ENCODE measurements around the gene ANAPC2.
A peak's percentile ranks its signal among the peaks of the same experiment; 100 is the strongest.
"Not testable (repeated sequence)": the region's sequence is repeated elsewhere in the genome, so short reads cannot be mapped to it uniquely, and the experiment has no call there.

ANAPC2 gene

DNA sequence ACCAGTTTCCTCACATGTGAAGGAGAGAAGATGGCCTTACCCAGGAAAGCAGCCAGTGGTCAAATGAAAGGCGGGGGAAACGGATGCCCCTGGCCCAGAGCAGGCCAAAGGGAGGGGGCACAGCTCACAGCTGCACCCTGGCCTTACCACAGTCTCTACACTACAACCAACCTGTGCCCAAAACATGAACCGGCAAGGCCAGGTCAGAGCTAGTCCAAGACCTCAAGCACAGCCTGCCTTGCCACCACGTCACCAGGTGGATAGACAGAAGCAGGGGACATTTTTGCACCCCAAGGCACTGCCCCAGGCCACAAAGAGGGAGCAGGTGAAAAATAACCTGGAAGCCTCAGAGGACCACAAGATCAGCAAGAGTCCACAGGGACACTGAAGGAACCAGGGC, 44.9 kb downstream of the ANAPC2 start:
- DNase-seq: no peak

DNA sequence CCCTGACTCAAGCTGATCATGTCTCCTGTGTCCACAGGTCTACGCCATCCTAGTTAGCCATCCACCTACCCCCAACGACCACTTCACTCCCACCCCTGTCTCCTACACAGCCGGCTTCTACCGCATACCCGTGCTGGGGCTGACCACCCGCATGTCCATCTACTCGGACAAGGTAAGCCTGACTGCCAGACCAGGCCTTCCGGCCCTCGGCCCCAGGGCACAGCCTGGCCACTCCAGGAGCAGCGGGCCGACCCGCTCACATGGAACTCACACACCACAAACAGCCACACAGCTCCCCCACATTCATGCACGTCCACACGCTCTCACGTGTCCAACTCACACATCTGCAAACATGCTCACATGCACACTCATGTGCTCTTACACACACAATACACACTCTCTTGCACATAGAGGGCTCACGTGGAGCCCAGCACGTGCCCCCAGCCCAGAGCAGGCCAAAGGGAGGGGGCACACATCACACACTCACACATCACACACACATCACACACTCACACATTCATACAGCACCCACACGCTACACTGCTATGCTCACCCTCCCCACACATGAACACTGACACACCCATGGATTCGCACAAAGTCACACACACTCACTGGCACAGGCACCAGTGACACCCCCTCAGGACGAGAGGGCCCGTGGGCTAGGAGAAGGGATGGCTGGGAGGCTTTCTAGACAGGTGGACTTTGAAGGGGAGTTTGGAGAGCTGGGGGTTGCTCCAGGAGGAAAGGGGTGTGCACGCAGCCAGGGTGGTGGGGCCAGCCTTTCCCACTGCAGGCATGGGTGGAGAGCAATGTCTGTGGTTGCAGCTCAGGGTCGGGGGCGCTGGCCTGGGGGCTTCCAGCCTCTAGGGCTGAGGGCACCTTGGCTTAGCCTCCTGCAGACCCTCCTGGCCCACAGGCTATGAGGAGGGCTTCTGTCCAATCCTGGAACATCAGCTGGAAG, 46.1 kb downstream of the ANAPC2 start:
- DNase-seq: no peak

DNA sequence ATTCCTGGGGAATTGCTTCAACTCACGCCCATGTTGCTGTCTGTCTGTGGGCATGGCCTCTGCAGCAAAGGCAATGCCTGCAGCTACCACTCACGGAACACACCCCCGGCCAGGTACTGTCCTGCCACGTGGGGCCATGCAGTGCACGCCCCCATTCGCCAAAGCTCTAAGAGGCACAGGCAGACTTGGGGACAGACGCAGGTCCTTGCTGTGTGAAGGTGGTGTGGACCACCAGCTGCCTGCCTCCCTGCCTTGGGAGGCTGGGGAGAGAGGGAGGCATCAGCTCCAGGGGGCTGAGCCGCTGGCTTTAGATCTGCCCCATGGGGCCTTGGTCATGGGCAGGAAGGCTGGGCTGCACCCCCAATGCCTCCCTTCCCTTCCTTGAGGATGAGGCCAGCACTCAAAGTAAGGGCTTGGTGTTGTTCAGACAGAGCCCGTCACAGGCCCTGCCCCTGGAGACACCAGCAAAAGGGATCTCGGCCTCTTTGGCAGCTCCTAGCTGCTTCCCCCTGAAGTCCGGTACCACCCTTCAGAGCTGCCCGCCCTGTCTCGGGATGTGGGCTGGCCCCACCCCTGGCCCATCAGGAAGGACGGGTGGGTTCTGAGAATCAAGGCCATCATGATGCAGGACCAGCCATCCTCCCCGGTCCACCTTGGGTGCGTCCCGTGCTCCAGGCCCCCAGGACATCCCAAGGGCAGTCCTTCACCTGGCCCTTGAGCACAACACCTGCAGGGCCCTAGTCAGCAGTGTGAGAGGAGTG, 47.1 kb downstream of the ANAPC2 start:
- DNase-seq: no peak

DNA sequence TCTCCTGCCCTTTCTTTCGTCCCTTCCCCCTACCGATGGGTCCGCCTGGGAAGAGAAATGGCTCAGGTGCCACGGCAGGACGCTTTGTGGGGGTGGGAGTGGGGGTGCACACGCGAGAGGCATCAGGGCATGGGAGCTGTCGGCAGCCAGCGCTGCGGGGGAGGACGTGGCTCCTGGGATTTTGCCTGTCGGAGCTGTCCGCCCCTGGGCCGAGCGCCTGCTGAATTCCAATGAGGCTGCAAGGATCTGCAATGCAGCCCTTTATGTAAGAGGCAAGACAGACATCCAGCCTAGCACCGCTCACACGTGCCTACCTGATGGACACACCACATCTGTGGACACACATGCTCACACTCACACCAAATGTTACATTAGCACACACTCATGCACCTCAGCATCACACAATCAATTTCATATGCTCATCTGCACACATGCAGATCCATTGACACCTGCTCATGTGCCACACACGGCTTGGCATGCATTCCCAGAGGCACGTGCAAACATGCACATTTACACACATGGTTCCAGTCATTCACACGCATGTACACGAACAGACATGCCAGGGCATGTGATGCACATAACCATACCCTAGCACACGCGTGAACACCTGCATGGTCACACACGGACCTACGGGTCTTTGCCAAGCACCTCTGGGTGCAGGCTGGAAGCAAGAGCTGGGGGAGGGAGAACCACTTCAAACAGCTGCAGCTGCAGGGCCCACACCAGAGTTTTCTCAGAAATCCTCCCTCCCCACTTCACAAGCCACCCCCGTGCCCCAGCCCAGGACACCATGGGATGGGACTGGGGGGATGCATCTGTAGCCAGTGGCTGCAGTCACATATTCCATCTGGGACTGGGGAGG, 48.0 kb downstream of the ANAPC2 start:
- no peak for DNase-seq

DNA sequence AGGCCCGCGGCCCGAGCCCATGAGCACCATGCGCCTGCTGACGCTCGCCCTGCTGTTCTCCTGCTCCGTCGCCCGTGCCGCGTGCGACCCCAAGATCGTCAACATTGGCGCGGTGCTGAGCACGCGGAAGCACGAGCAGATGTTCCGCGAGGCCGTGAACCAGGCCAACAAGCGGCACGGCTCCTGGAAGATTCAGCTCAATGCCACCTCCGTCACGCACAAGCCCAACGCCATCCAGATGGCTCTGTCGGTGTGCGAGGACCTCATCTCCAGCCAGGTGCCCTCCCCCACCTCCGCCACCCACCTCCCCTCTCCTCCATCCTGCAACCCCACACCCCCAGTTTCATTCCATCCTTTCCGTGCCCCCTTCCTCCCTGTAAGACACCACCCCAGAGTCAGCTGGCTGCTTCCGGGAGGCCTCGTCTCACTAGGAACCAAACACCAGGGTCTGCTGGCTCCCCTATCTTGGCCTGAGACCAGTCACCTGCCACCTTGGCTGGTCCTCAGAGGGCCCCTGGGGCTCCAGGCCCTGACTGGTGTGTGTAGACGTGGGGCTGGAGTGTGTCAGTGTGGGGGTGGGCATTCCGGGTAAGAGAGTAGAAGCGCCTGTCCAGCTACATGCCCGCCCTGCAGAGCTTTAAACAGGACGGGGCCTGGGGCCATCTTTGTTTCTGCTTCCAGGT, 48.8 kb downstream of the ANAPC2 start:
- no peak for DNase-seq

DNA sequence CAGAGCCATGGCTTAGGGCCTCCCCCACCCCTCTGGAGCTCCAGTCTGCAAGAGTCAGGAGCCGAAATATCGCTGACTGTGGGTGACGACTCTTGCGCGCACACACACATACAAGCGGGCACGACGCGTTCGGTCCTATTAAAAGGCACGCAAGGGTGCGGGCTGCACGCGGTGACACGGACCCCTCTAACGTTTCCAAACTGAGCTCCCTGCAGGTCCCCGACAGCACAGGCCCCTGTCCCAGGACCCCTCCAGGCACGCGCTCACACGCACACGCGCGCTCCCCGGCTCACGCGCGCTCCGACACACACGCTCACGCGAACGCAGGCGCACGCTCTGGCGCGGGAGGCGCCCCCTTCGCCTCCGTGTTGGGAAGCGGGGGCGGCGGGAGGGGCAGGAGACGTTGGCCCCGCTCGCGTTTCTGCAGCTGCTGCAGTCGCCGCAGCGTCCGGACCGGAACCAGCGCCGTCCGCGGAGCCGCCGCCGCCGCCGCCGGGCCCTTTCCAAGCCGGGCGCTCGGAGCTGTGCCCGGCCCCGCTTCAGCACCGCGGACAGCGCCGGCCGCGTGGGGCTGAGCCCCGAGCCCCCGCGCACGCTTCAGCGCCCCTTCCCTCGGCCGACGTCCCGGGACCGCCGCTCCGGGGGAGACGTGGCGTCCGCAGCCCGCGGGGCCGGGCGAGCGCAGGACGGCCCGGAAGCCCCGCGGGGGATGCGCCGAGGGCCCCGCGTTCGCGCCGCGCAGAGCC, 49.5 kb downstream of the ANAPC2 start, which contains the start of gene GRIN1:
GRIN1 (plus strand) TSS at position 433 of the 746 bp plus-strand sequence. CDS start 333 bp downstream, outside the sequence.
- DNase-seq: peak; percentile 28

DNA sequence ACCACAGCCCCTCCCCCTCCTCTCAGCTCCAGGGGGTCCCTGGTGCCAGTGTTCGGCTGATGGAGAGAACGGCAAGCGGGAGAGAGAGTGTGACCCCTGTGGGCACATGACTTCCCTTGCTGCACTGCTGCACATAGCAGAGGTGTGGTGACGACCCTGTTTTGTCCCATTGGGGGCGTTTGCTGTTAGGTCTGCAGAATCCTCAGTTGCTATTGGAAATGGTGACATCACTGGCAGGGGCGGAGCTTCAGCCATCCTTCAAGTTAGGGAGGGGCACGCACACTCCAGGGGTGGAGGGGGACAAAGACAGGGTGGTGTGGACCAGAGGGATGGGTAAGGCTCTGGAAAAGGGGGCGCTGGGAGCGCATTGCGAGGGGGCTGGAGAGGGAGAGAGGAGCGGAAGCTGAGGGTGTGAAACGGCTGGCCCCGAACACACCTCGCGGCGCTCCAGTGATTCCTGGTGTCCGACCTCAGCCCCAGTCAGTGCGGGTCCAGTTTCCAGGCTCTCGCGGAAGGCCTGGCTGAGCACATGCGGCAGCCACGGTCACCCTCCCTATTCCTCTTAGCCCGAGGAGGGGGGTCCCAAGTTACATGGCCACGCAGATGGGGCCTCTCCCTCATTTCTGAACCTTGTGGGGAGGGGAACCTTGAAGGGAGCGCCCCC, 50.2 kb downstream of the ANAPC2 start:
- no peak for DNase-seq

DNA sequence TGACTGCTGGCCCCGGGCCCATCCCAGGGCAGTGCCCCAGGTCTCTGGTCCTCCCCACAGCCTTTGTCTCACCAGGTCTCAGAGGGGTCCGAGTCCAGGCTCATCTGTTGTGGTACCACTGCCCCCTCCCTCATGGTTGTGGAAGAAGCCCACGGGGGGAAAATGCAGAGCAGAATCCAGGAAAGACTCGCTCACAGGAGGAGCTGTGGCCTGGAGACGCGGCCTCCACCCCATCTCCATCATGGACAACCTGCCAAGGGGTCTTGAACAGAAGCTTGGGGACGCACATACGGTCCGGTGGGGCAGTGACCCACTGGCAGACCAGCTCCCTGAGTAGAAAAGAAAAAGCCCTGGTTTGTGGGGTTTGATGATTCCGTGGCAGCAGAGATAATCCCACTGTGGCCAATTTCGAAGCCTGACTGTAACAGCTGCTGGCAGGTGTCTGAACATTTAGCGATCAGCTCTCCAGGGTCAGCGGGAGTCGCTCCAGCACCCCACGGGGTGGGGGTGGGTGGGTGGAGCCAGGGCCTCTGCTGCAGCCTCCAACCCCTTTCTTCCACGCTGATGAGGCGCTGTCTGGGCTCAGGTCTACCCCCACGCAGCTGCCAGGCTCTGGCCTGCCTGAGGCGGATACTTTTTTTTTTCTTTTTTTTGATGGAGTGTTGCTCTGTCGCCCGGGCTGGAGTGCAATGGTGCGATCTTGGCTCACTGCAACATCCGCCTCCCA, 51.3 kb downstream of the ANAPC2 start:
- no peak for DNase-seq

DNA sequence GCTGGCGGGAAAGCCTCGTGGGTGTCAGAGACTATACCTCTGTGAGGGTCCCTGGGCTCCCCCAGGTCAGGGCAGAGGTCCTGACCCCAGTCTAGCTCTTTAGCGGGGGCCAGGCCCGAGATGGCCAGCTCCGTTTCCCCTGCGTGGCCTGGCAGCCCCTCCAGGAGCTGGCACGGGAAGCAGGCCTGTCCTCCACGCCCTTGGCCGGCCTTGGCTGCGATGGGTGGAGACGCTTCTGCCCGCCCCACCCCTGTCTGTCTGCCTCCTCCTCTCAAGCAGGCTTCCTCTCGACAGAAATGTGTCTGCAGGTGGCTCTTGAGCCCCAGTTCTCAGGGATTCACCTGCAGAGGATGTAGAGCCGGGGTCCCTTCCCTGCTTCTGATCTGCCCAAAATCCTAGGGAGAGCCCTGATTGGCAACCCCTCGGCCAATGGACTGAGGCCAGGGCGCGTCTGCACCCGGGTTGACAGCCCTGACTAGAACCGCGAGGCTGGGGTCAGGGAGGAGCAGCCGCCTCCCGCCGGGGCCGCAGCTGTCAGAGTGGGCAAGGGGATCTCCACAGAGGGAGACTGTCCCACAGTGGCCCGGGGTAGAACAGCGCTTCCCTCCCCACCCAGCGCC, 52.0 kb downstream of the ANAPC2 start:
- no peak for DNase-seq

DNA sequence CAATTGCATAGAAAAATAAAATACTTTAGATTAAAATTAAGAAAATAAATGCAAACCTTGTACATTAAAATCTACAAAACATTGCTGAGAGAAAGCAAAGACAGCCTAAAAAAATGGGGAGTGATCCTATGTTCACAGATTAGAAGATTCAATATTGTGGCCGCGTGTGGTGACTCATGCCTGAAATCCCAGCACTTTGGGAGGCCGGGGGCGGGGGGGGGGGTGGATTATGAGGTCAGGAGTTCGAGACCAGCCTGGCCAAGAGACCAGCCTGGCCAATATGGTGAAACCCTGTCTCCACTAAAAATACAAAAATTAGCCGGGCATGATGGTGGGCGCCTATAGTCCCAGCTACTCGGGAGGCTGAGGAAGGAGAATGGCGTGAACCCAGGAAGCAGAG, 53.2 kb downstream of the ANAPC2 start:
- DNase-seq: not testable (repeated sequence)

DNA sequence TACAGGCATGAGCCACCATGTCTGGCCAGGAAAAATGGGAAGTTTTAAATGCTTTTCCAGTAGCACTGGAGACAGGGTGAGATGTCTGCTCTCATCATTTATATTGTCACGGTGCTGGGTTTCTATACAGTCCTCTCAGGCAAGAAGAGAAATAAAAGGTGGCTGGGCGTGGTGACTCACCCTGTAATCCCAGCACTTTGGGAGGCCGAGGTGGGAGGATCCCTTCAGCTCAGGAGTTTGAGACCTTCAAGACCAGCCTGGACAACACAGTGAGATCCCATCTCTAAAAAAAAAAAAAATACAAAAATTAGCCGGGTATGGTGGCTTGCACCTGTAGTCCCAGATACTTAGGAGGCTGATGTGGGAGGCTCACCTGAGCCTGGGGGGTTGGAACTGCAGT, 54.2 kb downstream of the ANAPC2 start:
- no peak for DNase-seq

DNA sequence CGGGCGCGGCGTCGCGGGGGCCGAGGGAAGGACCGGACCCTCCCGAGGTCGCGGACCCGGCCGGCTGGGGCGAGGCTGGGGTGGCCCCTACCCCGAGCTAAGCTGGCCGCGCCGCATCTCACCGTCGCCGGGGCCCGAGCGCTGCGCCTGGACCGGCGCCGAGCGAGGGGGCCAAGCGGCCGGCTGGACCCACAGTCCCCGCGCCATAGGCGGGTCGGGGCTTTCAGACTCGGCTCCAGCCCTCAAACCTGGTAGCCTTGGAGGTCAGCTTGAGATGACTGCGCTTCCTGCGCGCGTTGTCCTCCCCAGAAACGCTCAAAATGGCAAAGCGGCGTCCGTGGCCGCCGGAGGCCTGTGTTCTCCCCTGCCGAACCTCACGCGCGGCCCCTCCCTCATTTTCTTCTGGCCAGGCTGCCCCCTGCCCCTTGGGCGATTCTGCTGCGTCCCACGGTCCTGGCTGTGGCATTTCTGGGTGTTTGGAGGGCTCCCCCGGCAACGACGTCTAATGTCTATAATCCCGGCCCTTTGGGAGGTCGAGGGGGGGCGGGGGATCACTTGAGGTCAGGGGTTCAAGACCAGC, 58.1 kb downstream of the ANAPC2 start:
- no peak for DNase-seq

DNA sequence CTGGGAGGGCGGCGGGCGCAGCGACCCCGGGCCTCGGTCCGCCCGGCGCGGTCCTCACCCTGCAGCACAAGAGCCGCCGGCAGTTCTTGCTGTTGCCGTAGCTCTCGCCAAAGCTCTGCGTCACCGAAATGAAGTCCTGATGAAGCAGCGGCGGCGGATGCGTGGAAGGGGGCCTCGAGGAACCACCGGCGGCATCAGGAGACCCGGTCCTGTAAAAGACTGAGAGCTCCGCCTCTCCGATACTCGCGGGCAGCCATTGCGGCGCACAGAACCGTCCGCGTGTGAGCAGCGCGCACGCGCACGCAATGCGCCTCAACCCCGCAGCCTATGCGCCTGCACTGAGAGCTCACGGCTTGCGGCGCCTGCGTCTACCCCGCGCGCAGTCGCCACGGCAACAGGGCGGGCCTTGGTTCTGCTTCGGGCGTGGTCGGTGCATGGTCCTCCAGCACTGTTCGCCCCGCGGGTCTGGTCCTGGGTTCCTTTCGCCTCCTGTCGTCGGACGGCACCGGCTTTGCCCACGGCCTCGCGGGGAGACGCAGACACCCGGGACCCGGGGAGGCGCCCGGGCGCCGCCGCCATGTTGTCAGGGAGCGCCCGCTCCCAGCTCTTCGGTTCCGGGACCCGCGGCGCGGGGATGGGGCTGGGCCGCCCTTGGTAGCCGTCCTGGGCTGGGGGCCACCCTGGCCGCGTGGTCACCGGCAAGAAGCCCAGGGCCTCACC, 58.7 kb downstream of the ANAPC2 start:
- DNase-seq: peak; percentile 91

DNA sequence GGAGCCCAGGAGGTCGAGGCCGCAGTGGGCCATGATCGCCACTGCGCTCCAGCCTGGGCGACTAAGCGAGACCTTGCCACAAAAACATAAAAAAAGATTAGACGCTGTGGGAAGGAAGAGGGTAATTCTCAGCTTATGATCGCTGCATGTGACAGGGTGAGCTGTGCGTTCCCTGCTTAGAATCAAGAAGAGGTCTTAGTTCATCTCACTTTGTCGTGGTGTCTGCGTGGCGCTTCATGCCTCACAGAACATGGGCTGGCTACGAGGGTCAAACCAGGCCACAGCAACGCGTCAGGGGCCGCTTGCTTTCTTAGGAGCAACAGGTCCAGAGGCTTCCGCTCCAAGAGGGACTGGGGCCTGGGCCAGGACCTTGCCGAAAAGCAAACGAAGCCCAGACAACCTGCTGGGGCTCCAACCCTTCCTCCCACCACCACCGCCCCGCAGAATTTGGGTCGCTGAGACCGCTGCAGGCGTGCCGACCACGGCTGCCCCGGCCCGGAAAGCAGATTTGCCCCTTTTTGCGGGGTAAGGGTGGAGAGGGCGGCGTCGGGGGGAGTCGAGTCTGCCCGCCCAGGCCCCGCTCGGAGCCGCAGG, 59.4 kb downstream of the ANAPC2 start:
- DNase-seq: no peak

DNA sequence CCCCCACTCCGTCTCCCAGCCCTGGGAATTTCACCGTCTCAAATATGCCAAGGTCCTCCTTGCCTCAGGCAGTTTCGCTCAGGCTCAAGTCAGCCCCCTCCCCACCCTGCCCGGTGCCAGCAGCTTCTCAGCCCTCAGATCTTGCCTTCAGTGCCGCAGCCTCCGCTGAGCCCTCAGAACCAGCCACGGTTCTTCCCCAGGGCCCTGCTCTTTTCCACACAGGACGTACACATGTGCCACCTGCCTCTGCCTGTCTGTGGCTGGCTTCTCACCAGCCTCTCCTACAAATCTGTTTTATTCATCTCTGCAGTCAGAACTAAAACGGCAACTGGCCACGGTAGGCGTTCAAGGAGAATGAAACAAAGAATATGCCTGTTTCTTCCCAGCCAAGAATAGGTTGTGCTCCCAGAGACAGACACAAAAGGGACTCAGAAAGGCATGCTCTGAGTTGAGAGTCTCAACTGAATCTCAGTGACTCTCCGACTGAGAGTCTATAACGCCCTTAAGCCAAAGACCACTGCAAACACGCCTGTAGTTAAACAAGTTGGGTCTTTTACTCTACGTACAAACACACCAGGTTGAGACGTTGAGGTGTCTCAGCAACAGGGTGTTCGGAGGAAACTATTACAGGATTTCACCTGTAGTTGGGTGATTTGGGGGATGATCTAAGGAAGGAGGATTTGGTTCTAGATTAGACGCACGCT, 60.0 kb downstream of the ANAPC2 start:
- no peak for DNase-seq

DNA sequence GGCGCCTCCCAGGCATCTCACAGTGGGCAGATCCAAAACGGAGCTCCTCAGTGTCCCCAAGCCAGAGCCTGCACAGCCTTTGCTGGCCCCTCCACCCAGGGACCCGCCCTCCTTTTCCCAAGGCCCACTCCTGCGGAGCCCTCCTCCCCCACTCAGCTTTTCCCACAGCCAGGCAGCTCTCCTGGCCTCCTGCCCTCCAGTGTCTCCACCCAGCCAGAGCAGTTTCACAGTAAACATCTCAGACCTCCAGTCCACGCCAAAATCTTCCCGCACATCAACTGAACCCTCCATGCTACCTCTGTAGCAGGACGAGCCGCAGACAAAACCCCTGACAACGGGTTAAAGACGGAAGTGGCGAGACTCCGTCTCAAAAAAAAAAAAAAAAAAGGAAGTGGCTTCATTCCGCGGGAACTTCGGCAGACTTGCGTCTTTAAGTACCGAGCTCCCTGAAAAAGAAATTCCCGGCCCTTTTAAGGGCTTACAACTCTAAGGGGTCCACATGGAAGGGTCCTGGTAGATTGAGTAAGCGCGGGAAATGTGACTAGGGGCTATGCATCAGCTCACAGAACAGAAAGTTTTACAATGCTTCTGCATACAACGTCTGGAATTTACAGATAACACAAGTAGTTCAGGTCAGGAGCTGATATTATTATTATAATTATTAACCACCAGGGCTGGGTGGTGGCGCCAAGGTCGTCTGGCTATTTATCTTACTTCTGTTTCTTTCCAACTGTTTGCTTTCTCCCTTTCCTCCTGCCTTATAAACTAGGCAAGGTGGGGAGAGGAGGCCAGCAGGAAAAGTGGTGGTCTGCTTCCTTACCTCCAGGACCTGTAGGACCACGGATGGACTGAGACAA, 60.8 kb downstream of the ANAPC2 start:
- no peak for DNase-seq

All from fibroblast of skin of abdomen (primary cell).